Neural cell (in vitro differentiated cells): ENCODE measurements around the gene HK1. TPM values are rescaled to one million over a fixed set of nuclear protein-coding genes. Genes with fewer than 3 reads are reported as not detected.
"Not testable (repeated sequence)": the region's sequence is repeated elsewhere in the genome, so short reads cannot be mapped to it uniquely, and the experiment has no call there.

Experiments
- H2AFZ ChIP-seq: fragments of 200-600, 300-800 bp; sonication (generic), shearing (Covaris generic); 2 replicates; pipeline ENCODE4 v1.6.0; 2014; ENCODE audit warnings: low read depth, mild to moderate bottlenecking, antibody characterized with exemption, low read length, moderate library complexity
- H3F3A ChIP-seq: fragments of 200-600 bp; shearing (Covaris generic); 2 replicates; pipeline ENCODE4 v1.6.1; 2016; ENCODE audit warnings: mild to moderate bottlenecking, moderate library complexity, mixed read lengths, antibody characterized with exemption, low read length; ENCODE audit not compliant: insufficient read depth, poor library complexity, severe bottlenecking
- H3K27ac ChIP-seq: fragments of 200-600, 300-800 bp; sonication (generic), shearing (Covaris generic); 2 replicates; pipeline ENCODE4 v1.5.1; 2014; ENCODE audit warnings: mild to moderate bottlenecking, low read length, moderate library complexity
- H3K27me3 ChIP-seq: fragments of 300-800, 200-600 bp; sonication (generic), shearing (Covaris generic); 2 replicates; pipeline ENCODE4 v1.6.0; 2014; ENCODE audit warnings: mild to moderate bottlenecking, low read depth, low read length, moderate library complexity; ENCODE audit not compliant: insufficient read depth
- H3K36me3 ChIP-seq: fragments of 300-800, 200-600 bp; sonication (generic), shearing (Covaris generic); 2 replicates; pipeline ENCODE4 v1.5.1; 2014; ENCODE audit warnings: mild to moderate bottlenecking, antibody characterized with exemption, low read length, moderate library complexity; ENCODE audit not compliant: insufficient read depth
- H3K4me2 ChIP-seq: fragments of 300-800, 200-600 bp; sonication (generic), shearing (Covaris generic); 2 replicates; pipeline ENCODE4 v1.6.0; 2014; ENCODE audit warnings: mild to moderate bottlenecking, low read length
- H3K4me3 ChIP-seq: fragments of 300-800, 200-600 bp; sonication (generic), shearing (Covaris generic); 2 replicates; pipeline ENCODE4 v1.5.1; 2014; ENCODE audit warnings: mild to moderate bottlenecking, low read length, moderate library complexity
- H3K79me2 ChIP-seq: fragments of 200-600 bp; shearing (Covaris generic); replicated peaks from 2 replicates; pipeline ENCODE4 v1.6.0; 2014; ENCODE audit warnings: mild to moderate bottlenecking, low read length, moderate library complexity; ENCODE audit not compliant: insufficient read depth
- H3K9ac ChIP-seq: fragments of 300-800, 200-600 bp; sonication (generic), shearing (Covaris generic); 2 replicates; pipeline ENCODE4 v1.6.1; 2016; ENCODE audit warnings: mild to moderate bottlenecking, low read length, mixed read lengths
- H3K9me2 ChIP-seq: fragments of 200-600 bp; shearing (Covaris generic); 2 replicates; pipeline ENCODE4 v1.6.1; 2016; ENCODE audit warnings: mild to moderate bottlenecking, low read length, mixed read lengths; ENCODE audit not compliant: insufficient read depth
- H3K9me3 ChIP-seq: fragments of 200-600, 300-800 bp; sonication (generic), shearing (Covaris generic); 2 replicates; pipeline ENCODE4 v1.6.1; 2016; ENCODE audit warnings: mild to moderate bottlenecking, mixed run types, low read length, moderate library complexity, mixed read lengths
- H4K20me1 ChIP-seq: fragments of 200-600 bp; shearing (Covaris generic); 2 replicates; pipeline ENCODE4 v1.6.1; 2016; ENCODE audit warnings: mild to moderate bottlenecking, mixed run types; ENCODE audit not compliant: insufficient read depth
- CTCF ChIP-seq: fragments of 450-650 bp; IDR thresholded peaks from 2 replicates; pipeline ENCODE4 v1.5.1; 2014; ENCODE audit warnings: antibody characterized with exemption, mild to moderate bottlenecking, moderate library complexity; ENCODE audit not compliant: poor library complexity, severe bottlenecking
- EP300 ChIP-seq: fragments of 450-650 bp; conservative IDR thresholded peaks from 2 replicates; pipeline ENCODE4 v1.6.1; 2014; ENCODE audit warnings: antibody characterized with exemption, mild to moderate bottlenecking, moderate library complexity; ENCODE audit not compliant: poor library complexity, severe bottlenecking
- EZH2 ChIP-seq: fragments of 200-600, 300-800 bp; shearing (Covaris generic), sonication (generic); IDR thresholded peaks from 2 replicates; pipeline ENCODE4 v1.6.1; 2014; ENCODE audit warnings: antibody characterized with exemption, low read length, borderline replicate concordance, mild to moderate bottlenecking; ENCODE audit not compliant: insufficient read depth, poor library complexity, severe bottlenecking
- MXI1 ChIP-seq: fragments of 450-650 bp; conservative IDR thresholded peaks from 2 replicates; pipeline ENCODE4 v1.6.1; 2014; ENCODE audit warnings: antibody characterized with exemption, mild to moderate bottlenecking; ENCODE audit not compliant: poor library complexity, severe bottlenecking
- POLR2AphosphoS5 ChIP-seq: IDR thresholded peaks from 2 replicates; pipeline ENCODE4 v1.6.1; 2012
- RAD21 ChIP-seq: fragments of 450-650 bp; conservative IDR thresholded peaks from 2 replicates; pipeline ENCODE4 v1.6.1; 2014; ENCODE audit warnings: antibody characterized with exemption, mild to moderate bottlenecking, moderate library complexity
- REST ChIP-seq: IDR thresholded peaks from 2 replicates; pipeline ENCODE4 v1.6.1; 2012; ENCODE audit warnings: borderline replicate concordance
- SMC3 ChIP-seq: fragments of 450-650 bp; conservative IDR thresholded peaks from 2 replicates; pipeline ENCODE4 v1.6.1; 2014; ENCODE audit warnings: antibody characterized with exemption, mild to moderate bottlenecking, moderate library complexity; ENCODE audit not compliant: poor library complexity
- TAF1 ChIP-seq: IDR thresholded peaks from 2 replicates; pipeline ENCODE4 v1.6.1; 2012; ENCODE audit warnings: low read depth
- polyA plus RNA-seq: library from polyadenylated mRNA; depleted of rRNA; stranded (reverse); fragments of >200 nt; gene quantifications from 2 replicates; pipeline ENCODE4 v1.2.3, GENCODE V29; 2014

HK1 gene
- polyA plus RNA-seq, 1 donor from 2014 or later = 60.5 TPM

GRCh38 chr10:69332278-69333010 lies 54.1 kb downstream of the HK1 start:
- no peaks in the 10 kb centered on the region for H4K20me1 ChIP-seq
- no peaks in the 10 kb centered on the region for H3K27me3 ChIP-seq
- H3K36me3 ChIP-seq = no peaks in the 10 kb centered on the region
- peaks cover 13% of the 10 kb centered on the region for H3K79me2 ChIP-seq
- H3K9ac ChIP-seq = no peak overlapping the region
- no peaks in the 10 kb centered on the region for H3K9me3 ChIP-seq
- TF ChIP-seq CTCF = no peak
- TF ChIP-seq SMC3 = no peak
- no peak for TF ChIP-seq TAF1
- TF ChIP-seq EP300 = no peak
- no peak for TF ChIP-seq MXI1
- TF ChIP-seq REST = no peak
- no peak for TF ChIP-seq RAD21
- TF ChIP-seq EZH2 = no peak
- no peak for TF ChIP-seq POLR2AphosphoS5
- H3K27ac ChIP-seq = no peak overlapping the region
- no peak overlapping the region for H3K4me3 ChIP-seq
- H3K9me2 ChIP-seq = no peaks in the 10 kb centered on the region
- no peaks in the 10 kb centered on the region for H3F3A ChIP-seq
- H3K4me2 ChIP-seq = no peak overlapping the region
- no peak overlapping the region for H2AFZ ChIP-seq

- no peaks in the 10 kb centered on the region for H4K20me1 ChIP-seq
- H3K9me3 ChIP-seq = no peaks in the 10 kb centered on the region
- H3K36me3 ChIP-seq = no peaks in the 10 kb centered on the region
- H3K27me3 ChIP-seq = no peaks in the 10 kb centered on the region
- peaks cover 13% of the 10 kb centered on the region for H3K79me2 ChIP-seq
- H3K4me2 ChIP-seq = no peak overlapping the region
- no peaks in the 10 kb centered on the region for H3K9me2 ChIP-seq
- no peak for TF ChIP-seq EP300
- TF ChIP-seq SMC3 = no peak
- TF ChIP-seq REST = no peak
- no peak for TF ChIP-seq MXI1
- TF ChIP-seq RAD21 = no peak
- no peak for TF ChIP-seq CTCF
- no peak for TF ChIP-seq POLR2AphosphoS5
- TF ChIP-seq EZH2 = no peak
- no peak for TF ChIP-seq TAF1
- no peak overlapping the region for H2AFZ ChIP-seq
- H3K27ac ChIP-seq = no peak overlapping the region
- no peak overlapping the region for H3K9ac ChIP-seq
- no peak overlapping the region for H3K4me3 ChIP-seq
- no peaks in the 10 kb centered on the region for H3F3A ChIP-seq
Observed at GRCh38 chr10:69333205-69333604, 54.9 kb downstream of the HK1 start.

- H3K4me3 ChIP-seq, H3K9me2 ChIP-seq, H3K9me3 ChIP-seq, H3F3A ChIP-seq, H2AFZ ChIP-seq, H3K36me3 ChIP-seq, H3K9ac ChIP-seq, H3K4me2 ChIP-seq, H3K27ac ChIP-seq, H3K27me3 ChIP-seq, H4K20me1 ChIP-seq: not testable (repeated sequence)
- H3K79me2 ChIP-seq = peaks cover 13% of the 10 kb centered on the region
Observed at GRCh38 chr10:69333865-69334301, 55.6 kb downstream of the HK1 start.
